GM13977 (cell line): Measurements from ENCODE around the gene CREB3L1.
A peak's percentile ranks its signal among the peaks of the same experiment; 100 is the strongest.

Experiments
- DNase-seq: peaks from one replicate; pipeline ENCODE4 v3.0.0; 2012; ENCODE audit warnings: low spot score
- in situ Hi-C: fragments of 300-500 bp; cut with MboI; formaldehyde crosslinking; loops from one replicate; pipeline ENCODE4 v1.12.0; 2022; ENCODE audit warnings: low sequenced_read_pairs, low pct_unique_long_range_greater_than_20kb, mixed read lengths, inconsistent platforms; ENCODE audit not compliant: unreplicated experiment
- TF ChIP-seq, protein P1 (sequence below): IDR thresholded peaks from 2 replicates; pipeline ENCODE4 v1.5.1; 2012; ENCODE audit warnings: mild to moderate bottlenecking, control low read depth; ENCODE audit not compliant: insufficient read depth; ENCODE audit errors: extremely low read depth, missing control alignments

CREB3L1 gene

DNA sequence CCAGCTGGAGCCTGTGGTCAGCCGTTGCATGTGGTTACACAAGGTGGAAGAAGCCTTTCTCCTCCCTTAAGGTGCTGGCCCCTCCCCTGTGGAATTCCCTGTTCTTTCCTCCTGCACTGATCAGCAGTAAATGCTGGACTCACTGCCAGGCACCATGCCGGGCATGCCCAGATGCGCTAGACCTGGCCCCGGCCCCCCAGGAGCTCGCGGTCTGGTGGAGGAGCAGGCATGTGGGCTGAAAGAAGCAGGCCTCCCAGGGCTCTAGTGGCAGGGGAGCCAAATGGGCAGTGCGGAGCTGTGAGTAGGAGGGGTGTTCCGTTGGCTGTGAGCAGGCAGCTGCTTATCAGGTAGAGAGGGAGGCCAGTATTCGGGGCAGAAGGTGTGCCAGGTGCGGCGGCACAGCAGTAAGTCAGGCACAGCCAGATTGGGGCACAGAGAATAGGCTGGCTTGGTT lies 80.0 kb downstream of the CREB3L1 start:
- TF ChIP-seq, protein P1, sequence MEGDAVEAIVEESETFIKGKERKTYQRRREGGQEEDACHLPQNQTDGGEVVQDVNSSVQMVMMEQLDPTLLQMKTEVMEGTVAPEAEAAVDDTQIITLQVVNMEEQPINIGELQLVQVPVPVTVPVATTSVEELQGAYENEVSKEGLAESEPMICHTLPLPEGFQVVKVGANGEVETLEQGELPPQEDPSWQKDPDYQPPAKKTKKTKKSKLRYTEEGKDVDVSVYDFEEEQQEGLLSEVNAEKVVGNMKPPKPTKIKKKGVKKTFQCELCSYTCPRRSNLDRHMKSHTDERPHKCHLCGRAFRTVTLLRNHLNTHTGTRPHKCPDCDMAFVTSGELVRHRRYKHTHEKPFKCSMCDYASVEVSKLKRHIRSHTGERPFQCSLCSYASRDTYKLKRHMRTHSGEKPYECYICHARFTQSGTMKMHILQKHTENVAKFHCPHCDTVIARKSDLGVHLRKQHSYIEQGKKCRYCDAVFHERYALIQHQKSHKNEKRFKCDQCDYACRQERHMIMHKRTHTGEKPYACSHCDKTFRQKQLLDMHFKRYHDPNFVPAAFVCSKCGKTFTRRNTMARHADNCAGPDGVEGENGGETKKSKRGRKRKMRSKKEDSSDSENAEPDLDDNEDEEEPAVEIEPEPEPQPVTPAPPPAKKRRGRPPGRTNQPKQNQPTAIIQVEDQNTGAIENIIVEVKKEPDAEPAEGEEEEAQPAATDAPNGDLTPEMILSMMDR = no peak
- no peak for DNase-seq
- in situ Hi-C loops = no loop called here

- in situ Hi-C loops = no loop called here
Measured at GRCh38 chr11:46359953-46360352, 82.5 kb downstream of the CREB3L1 start.

DNA sequence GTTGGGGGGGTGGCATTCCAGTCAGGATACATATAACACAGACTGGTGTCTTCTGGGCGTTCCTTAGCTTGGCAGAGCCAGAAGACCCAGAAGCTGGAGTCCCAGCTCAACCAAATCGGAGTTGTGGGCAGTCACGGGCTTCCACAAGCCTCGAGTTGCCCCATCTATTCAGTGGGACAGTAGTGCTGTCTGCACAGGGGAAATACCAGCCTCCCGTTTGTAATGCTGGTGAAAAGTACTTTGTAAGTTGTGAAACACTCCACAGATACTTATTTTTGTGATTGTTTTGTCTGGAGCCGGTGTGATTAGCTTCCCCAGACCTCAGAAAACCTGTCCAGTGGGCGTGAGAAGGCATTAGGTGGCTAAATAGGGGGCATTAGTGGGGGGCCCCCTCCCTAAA lies 83.4 kb downstream of the CREB3L1 start:
- DNase-seq = peak; percentile 66
- in situ Hi-C loops = no loop called here
- TF ChIP-seq, protein P1 = no peak

More at GRCh38 chr11:46359953-46360352, 82.5 kb downstream of the CREB3L1 start:
- DNase-seq = no peak
- TF ChIP-seq, protein P1 = no peak

DNA sequence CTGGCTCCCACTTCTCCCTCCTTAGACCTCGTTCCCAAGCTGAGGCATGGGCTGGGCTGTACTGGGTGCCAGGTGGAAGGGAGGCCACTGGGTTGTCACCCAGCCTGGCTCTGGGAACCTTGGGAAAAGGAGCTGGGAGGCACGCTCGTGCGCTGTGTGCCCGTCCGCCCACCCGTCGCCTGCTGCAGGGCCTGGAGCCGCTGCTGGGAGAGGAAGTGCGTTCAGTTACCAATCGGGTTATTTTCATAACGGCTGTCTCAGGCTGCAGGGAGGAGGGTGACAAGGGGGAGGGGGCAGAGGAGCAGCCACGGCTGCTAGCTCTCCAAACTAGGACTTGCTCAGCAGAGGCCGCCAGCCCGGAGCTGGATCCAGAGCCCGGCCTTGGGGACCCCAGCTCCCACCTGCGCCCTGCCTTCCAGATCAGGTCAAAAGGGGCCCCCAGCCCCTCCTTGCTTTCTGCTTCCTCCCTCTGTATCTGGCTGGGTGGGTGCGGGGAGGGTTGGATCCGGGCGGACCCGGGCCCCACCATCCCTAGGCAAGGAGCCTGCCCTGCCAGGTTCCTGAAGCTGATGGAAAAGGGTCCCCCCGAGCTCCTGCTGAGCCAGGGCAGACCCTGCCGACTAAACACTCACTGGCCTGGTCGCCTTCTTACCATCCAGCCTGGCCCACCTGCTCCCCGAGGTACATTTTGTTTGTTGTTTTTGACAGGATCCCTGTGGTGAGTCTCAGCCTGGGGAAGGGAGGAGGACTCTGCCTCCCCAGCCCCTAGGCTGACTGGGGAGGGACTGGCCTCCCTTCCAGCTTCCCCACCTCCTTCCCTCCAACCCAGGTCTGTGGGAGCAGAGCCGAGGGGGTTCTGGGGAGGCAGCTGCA lies 84.1 kb downstream of the CREB3L1 start:
- peak; percentile 96 for DNase-seq
- TF ChIP-seq, protein P1 = no peak
- in situ Hi-C loops = no loop called here

DNA sequence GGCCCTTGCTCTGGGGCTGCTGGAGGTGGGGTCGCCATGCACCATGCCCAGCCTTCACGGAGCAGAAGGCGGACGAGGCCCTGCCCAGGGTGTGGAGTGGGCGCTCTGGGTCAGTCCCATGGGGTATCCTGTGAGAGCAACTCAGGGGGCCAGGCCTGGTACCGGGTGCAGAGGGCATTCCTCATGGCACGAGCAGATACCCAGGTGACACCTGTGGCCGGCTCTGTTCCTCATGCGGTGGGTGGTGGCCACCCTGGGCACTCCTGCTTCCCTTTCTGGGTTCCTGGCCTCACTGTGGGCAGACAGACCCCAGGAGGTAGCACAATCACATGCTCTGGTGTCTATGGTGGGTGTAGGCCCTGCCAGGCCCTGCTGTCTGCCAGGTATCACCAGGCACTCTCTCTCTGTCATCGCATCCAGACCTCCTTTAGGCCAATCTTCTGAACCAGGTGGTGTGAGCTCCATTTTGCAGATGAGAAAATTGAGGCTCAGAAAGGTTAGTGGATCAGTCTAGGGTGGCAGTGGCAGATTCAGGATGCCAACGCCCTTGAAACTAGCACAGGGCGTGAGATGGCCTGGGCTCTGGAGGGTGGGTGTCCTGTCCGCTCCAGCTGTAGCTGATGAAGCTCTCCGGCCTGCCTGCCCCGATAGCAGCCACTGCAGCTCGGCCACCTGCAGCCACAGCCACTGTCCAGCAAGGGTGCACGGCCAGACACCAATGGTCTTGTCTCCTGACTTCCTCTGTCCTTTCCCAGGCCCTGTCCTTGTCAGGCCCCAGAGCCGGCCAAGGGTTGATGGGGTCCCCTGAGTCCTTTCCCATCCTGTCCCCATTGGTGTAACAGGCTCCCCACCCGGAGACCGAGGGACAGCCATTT lies 84.9 kb downstream of the CREB3L1 start:
- no peak for DNase-seq
- in situ Hi-C loops = no loop called here
- TF ChIP-seq, protein P1 = no peak

DNA sequence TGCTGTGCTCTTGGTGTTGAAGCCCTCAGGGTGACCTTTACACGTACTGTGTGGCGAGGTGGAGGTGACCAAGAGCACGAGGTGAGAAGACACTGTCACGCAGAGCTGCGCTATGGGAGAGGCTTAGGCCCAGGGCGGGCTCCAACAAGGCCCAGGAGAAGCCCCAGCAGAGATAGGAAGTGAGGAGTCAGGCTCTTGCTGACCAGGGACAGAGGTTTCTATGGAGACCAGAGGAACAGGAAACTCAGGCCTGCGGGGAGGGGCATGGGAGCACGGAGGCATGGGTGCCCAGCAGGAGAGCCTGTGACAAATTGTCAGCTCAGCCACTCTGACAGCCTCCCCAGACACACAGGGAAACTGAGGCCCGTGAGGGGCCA lies 85.6 kb downstream of the CREB3L1 start:
- TF ChIP-seq, protein P1 = no peak
- no peak for DNase-seq
- in situ Hi-C loops = no loop called here
